ENCODE data around the gene ADGRB2.

DNA sequence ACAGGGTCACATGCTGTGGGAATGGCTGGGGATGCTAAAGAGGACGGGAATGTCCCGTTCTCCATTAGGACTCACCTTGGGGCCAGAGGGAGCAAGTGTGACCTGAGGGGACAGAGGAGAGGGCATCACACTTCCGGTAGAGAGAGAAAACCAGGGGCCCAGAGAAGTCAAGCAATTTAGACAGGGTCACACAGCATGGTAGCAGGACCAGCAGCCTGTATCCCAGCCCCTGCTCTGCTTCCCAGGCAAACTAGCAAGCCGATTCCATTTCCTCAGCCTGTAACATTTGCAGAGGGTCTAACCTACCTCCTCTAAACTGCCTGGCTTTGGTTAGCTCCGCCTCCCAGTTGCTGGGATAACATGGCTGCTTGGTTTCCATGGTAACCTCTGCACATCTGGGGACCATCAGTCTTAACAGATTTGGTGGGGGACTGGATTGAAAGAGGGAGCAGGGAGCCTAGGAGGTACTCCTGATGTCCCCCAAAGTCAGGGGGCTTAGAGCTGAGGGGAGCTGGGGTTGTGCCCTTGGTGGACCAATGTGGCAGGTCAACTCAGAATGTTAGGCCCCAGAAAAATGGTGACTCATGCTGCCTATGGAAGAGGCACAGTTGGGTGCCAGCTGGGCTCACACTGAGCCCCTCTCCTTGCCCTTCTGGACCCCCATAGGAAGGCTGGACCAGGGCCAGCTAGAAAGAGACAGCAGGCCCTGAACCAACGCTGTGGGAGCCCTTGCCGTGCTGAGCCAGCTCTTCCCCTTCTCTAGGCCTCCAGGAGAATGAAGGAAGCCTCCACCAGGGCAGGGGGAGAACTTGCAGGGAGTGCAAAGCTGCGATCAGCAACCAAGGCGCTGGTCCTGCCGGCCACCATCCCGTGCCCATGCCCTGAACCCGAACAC, 69.8 kb downstream of the ADGRB2 start:
- TF ChIP-seq POLR2A (IDR thresholded peaks at IDR 0.05; ENCODE audit: low read depth, low read length) (no peak), CTCF (conservative IDR thresholded peaks at IDR 0.05; ENCODE audit: low read depth, low read length) (no peak), FOS (IDR thresholded peaks at IDR 0.05; ENCODE audit: low read depth, low read length) (no peak), ELK1 (IDR thresholded peaks at IDR 0.05; ENCODE audit: borderline replicate concordance, low read depth, low read length) (no peak), SMC3 (IDR thresholded peaks at IDR 0.05; ENCODE audit: low read depth, low read length) (no peak), RAD21 (IDR thresholded peaks at IDR 0.05; ENCODE audit: low read length) (no peak)

All from IMR-90 (cell line).